HG02763 (cell line): ENCODE results near the gene PAXX.
"Not testable (repeated sequence)": the region's sequence is repeated elsewhere in the genome, so short reads cannot be mapped to it uniquely, and the experiment has no call there.

ENCODE experiments used
- ATAC-seq: cut with Tn5 transposase; IDR thresholded peaks from one replicate; pipeline ENCODE4 v1.9.1; 2021; ENCODE audit warnings: mild to moderate bottlenecking, moderate library complexity; ENCODE audit not compliant: unreplicated experiment

Gene PAXX

GRCh38 chr9:137000177-137000930 is 8.1 kb downstream of the PAXX start:
- peak; percentile 63 for ATAC-seq

GRCh38 chr9:137001857-137002645 is 9.8 kb downstream of the PAXX start:
- no peak for ATAC-seq

GRCh38 chr9:137002646-137003041 is 10.4 kb downstream of the PAXX start:
- ATAC-seq = no peak

- not testable (repeated sequence) for ATAC-seq
Observed at GRCh38 chr9:137004285-137004684, 12.1 kb downstream of the PAXX start.

- no peak for ATAC-seq
Observed at GRCh38 chr9:137006116-137007003, 14.1 kb downstream of the PAXX start.

- no peak for ATAC-seq
Observed at GRCh38 chr9:137007108-137007815, 15.0 kb downstream of the PAXX start.

- ATAC-seq = no peak
Observed at GRCh38 chr9:137007816-137008270, 15.6 kb downstream of the PAXX start.

- ATAC-seq = no peak
Observed at GRCh38 chr9:137008312-137008711, 16.1 kb downstream of the PAXX start.

GRCh38 chr9:137009217-137009616 is 17.0 kb downstream of the PAXX start:
- no peak for ATAC-seq

- ATAC-seq = no peak
Observed at GRCh38 chr9:137009938-137010732, 17.9 kb downstream of the PAXX start.

- no peak for ATAC-seq
Observed at GRCh38 chr9:137011156-137011555, 18.9 kb downstream of the PAXX start.

- ATAC-seq = no peak
Observed at GRCh38 chr9:137011907-137012675, 19.9 kb downstream of the PAXX start.

- ATAC-seq = no peak
Observed at GRCh38 chr9:137012694-137013570, 20.7 kb downstream of the PAXX start.

- ATAC-seq = no peak
Observed at GRCh38 chr9:137013571-137013940, 21.3 kb downstream of the PAXX start.

- no peak for ATAC-seq
Observed at GRCh38 chr9:137014166-137014565, 21.9 kb downstream of the PAXX start.

GRCh38 chr9:137014776-137015539 is 22.7 kb downstream of the PAXX start:
- no peak for ATAC-seq

- ATAC-seq = no peak
Observed at GRCh38 chr9:137015540-137015930, 23.3 kb downstream of the PAXX start.
